Panc1 (cell line): Measurements from ENCODE around the gene GABRE. TPM values are rescaled to one million over a fixed set of nuclear protein-coding genes. Genes with fewer than 3 reads are reported as not detected.

Experiments used
- ATAC-seq: fragments of 200-7000 bp; cut with Tn5 transposase; 2 replicates; pipeline ENCODE4 v1.9.1; 2020; ENCODE audit warnings: mild to moderate bottlenecking, moderate library complexity
- BruUV-seq: library from RNA; stranded (reverse); fragments of 400-500 nt; replicated peaks from 2 replicates; lab custom pipeline; 2021; lab: Mats Ljungman, UMichigan
- CTCF ChIA-PET: fragments of 300-600 bp; sonication (Branson Sonifier 250); formaldehyde crosslinking; loops from one replicate; lab custom pipeline; 2022; ENCODE audit warnings: antibody characterized with exemption; lab: Charles Lee
- POLR2A ChIA-PET: fragments of 300-600 bp; sonication (Branson Sonifier 250); formaldehyde crosslinking; loops from one replicate; lab custom pipeline; 2022; ENCODE audit warnings: antibody characterized with exemption; lab: Charles Lee
- DNase-seq: peaks from one replicate; pipeline ENCODE4 v3.0.0-alpha.2; 2010; ENCODE audit warnings: low read depth, low spot score
- H3K27ac ChIP-seq: 2 replicates; pipeline ENCODE4 v1.5.1; 2011; ENCODE audit warnings: mild to moderate bottlenecking, low read length, inconsistent platforms
- H3K27me3 ChIP-seq: fragments of 200-500 bp; sonication (Bioruptor generic); 2 replicates; pipeline ENCODE4 v1.6.0; 2014; ENCODE audit warnings: low read length, inconsistent platforms; ENCODE audit not compliant: control insufficient read depth, insufficient read depth
- H3K36me3 ChIP-seq: fragments of 200-500 bp; sonication (Bioruptor generic); 2 replicates; pipeline ENCODE4 v1.5.1; 2014; ENCODE audit warnings: inconsistent platforms, mild to moderate bottlenecking, low read length, moderate library complexity; ENCODE audit not compliant: control insufficient read depth, insufficient read depth
- H3K4me1 ChIP-seq: 2 replicates; pipeline ENCODE4 v1.5.1; 2011; ENCODE audit warnings: inconsistent platforms, mild to moderate bottlenecking, low read length, moderate library complexity; ENCODE audit not compliant: control insufficient read depth, insufficient read depth
- H3K4me3 ChIP-seq, 2 experiments: 2 replicates each; pipeline ENCODE4 v1.5.1; 2011 to 2012; ENCODE audit warnings: low read depth in 2 of 2, low read length in 2 of 2, mild to moderate bottlenecking in 2 of 2, inconsistent platforms in 1 of 2, moderate library complexity in 1 of 2
- H3K9me3 ChIP-seq: fragments of 200-500 bp; sonication (Bioruptor generic); 2 replicates; pipeline ENCODE4 v1.5.1; 2014; ENCODE audit warnings: low read depth, mild to moderate bottlenecking, inconsistent platforms, low read length, moderate library complexity; ENCODE audit not compliant: control insufficient read depth, insufficient read depth
- POLR2AphosphoS5 ChIP-seq: IDR thresholded peaks from 2 replicates; pipeline ENCODE4 v1.6.1; 2012; ENCODE audit warnings: mild to moderate bottlenecking, low read depth, low read length, moderate library complexity
- REST ChIP-seq, 2 experiments: IDR thresholded peaks; 2 replicates each; pipeline ENCODE4 v1.6.1; 2011 to 2012; ENCODE audit warnings: low read depth in 2 of 2, control low read depth in 1 of 2, low read length in 1 of 2, mild to moderate bottlenecking in 1 of 2, moderate library complexity in 1 of 2; ENCODE audit not compliant: insufficient read depth in 1 of 2
- SIN3A ChIP-seq: IDR thresholded peaks from 2 replicates; pipeline ENCODE4 v1.6.1; 2012; ENCODE audit warnings: low read depth, mild to moderate bottlenecking, low read length, moderate library complexity, borderline replicate concordance; ENCODE audit not compliant: insufficient read depth
- TCF7L2 ChIP-seq: IDR thresholded peaks from 2 replicates; pipeline ENCODE4 v1.6.1; 2011; ENCODE audit warnings: mild to moderate bottlenecking, low read depth, low read length, inconsistent platforms
- in situ Hi-C: cut with HindIII; loops from 2 replicates; pipeline ENCODE4 v1.10.0; 2016; ENCODE audit warnings: low sequenced_read_pairs, low pct_unique_long_range_greater_than_20kb
- intact Hi-C: fragments of 100-400 bp; cut with micrococcal nuclease; formaldehyde crosslinking; loops from one replicate; pipeline ENCODE4 v1.10.0; 2022; ENCODE audit not compliant: unreplicated experiment
- total RNA-seq: library from RNA; stranded (reverse); gene quantifications from one replicate; pipeline ENCODE4 v1.2.1, GENCODE V29; 2021; ENCODE audit not compliant: unreplicated experiment
- TF ChIP-seq, protein P1 (sequence below): fragments of 450-650 bp; IDR thresholded peaks from 2 replicates; pipeline ENCODE4 v1.5.1; 2017; ENCODE audit warnings: mild to moderate bottlenecking

GABRE gene
- total RNA-seq, 1 experiment from 2014 or later: 0.18 TPM

DNA sequence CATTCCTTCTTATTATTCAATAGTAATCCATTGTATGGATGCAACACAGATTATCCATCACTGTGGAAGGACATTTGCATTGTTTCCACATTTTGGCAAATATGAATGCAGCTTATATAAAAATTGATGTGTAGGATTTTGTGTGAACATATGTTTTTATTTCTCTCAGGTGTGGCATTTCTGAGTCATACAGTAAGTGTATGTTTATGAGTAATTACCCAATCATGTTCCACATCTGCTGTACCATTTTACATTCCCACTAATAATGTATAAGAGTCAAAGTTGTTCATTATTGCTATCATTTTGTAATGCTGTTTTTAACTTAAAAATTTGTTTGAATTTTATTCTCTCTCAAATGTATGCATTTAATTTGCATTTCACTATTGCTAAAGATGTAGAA, 36.3 kb downstream of the GABRE start:
- Histone ChIP-seq H3K36me3 (no peaks in the 10 kb centered on the region), H3K4me1 (no peaks in the 10 kb centered on the region), H3K27ac (no peak overlapping the region), H3K4me3 (no peak overlapping the region), H3K27me3 (no peaks in the 10 kb centered on the region), H3K9me3 (no peaks in the 10 kb centered on the region)
- no peak for DNase-seq
- CTCF ChIA-PET: no interaction called here
- ATAC-seq: no peak
- no peak for TF ChIP-seq TCF7L2
- no peak for TF ChIP-seq POLR2AphosphoS5
- TF ChIP-seq REST (IDR thresholded peaks at IDR 0.05; ENCODE audit: insufficient read depth in 1 of 2, low read depth in 2 of 2, low read length in 1 of 2): no peak
- TF ChIP-seq, protein P1, sequence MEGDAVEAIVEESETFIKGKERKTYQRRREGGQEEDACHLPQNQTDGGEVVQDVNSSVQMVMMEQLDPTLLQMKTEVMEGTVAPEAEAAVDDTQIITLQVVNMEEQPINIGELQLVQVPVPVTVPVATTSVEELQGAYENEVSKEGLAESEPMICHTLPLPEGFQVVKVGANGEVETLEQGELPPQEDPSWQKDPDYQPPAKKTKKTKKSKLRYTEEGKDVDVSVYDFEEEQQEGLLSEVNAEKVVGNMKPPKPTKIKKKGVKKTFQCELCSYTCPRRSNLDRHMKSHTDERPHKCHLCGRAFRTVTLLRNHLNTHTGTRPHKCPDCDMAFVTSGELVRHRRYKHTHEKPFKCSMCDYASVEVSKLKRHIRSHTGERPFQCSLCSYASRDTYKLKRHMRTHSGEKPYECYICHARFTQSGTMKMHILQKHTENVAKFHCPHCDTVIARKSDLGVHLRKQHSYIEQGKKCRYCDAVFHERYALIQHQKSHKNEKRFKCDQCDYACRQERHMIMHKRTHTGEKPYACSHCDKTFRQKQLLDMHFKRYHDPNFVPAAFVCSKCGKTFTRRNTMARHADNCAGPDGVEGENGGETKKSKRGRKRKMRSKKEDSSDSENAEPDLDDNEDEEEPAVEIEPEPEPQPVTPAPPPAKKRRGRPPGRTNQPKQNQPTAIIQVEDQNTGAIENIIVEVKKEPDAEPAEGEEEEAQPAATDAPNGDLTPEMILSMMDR: no peak
- no peak for TF ChIP-seq SIN3A
- in situ Hi-C loops (no loop called here), intact Hi-C loops (no loop called here)
- POLR2A ChIA-PET: no interaction called here
- BruUV-seq: no TSS peak

DNA sequence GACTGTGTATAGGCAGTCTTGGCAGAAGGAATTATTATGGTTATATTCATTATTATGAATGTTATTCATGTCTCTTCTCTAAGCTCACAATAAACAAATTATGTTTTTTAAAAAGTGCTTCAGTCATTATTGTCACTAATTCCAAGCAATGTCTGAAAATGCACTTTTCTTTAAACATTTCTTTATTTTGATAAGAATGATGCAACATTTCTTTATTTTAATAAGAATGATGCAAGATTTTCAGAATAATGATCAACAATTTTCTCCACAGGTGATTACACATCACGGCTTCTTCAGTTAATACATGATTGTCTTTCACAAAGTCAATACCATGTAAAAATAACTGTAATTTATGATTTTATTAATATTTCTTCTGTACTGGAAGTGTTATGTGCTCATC, 39.1 kb downstream of the GABRE start:
- H3K4me3 ChIP-seq: no peak overlapping the region
- H3K4me1 ChIP-seq: no peaks in the 10 kb centered on the region
- ATAC-seq: no peak
- no peak for DNase-seq
- ChIA-PET POLR2A (no interaction called here), CTCF (no interaction called here)
- H3K27ac ChIP-seq: no peak overlapping the region
- no peaks in the 10 kb centered on the region for H3K36me3 ChIP-seq
- in situ Hi-C loops: no loop called here
- intact Hi-C loops: no loop called here
- BruUV-seq: no TSS peak
- H3K9me3 ChIP-seq: no peaks in the 10 kb centered on the region
- TF ChIP-seq POLR2AphosphoS5: no peak
- TF ChIP-seq TCF7L2: no peak
- TF ChIP-seq, protein P1: no peak
- no peak for TF ChIP-seq SIN3A
- no peak for TF ChIP-seq REST (IDR thresholded peaks at IDR 0.05; ENCODE audit: insufficient read depth in 1 of 2, low read depth in 2 of 2, low read length in 1 of 2)
- H3K27me3 ChIP-seq: no peaks in the 10 kb centered on the region
